ENCODE data around the gene MEIS2. TPM values are rescaled to one million over a fixed set of nuclear protein-coding genes. Genes with fewer than 3 reads are reported as not detected.

The MEIS2 gene
- polyA plus RNA-seq, 1 donor from 2014 or later: 825 TPM

GRCh38 chr15:37071134-37071533 lies 29.2 kb downstream of the MEIS2 start:
- H3K4me2 ChIP-seq (ENCODE audit: low read length): no peak overlapping the region
- peaks cover 5% of the 10 kb centered on the region for H3K36me3 ChIP-seq (ENCODE audit: insufficient read depth, low read length)
- H3K79me2 ChIP-seq (replicated peaks; ENCODE audit: insufficient read depth, low read length): peaks cover 97% of the 10 kb centered on the region
- no peaks in the 10 kb centered on the region for H3F3A ChIP-seq (ENCODE audit: insufficient read depth, low read length, poor library complexity, severe bottlenecking)
- no peaks in the 10 kb centered on the region for H3K27me3 ChIP-seq (ENCODE audit: insufficient read depth, low read depth, low read length)
- no peak for TF ChIP-seq REST (IDR thresholded peaks at IDR 0.05; ENCODE audit: borderline replicate concordance)
- no peak for TF ChIP-seq TAF1 (IDR thresholded peaks at IDR 0.05; ENCODE audit: low read depth)
- TF ChIP-seq CTCF (IDR thresholded peaks at IDR 0.05; ENCODE audit: poor library complexity, severe bottlenecking): no peak
- no peak for TF ChIP-seq POLR2AphosphoS5 (IDR thresholded peaks at IDR 0.05)
- no peak for TF ChIP-seq EZH2 (IDR thresholded peaks at IDR 0.05; ENCODE audit: borderline replicate concordance, insufficient read depth, low read length, poor library complexity, severe bottlenecking)
- TF ChIP-seq EP300 (conservative IDR thresholded peaks at IDR 0.05; ENCODE audit: poor library complexity, severe bottlenecking): no peak
- no peak for TF ChIP-seq SMC3 (conservative IDR thresholded peaks at IDR 0.05; ENCODE audit: poor library complexity)
- TF ChIP-seq MXI1 (conservative IDR thresholded peaks at IDR 0.05; ENCODE audit: poor library complexity, severe bottlenecking): no peak
- TF ChIP-seq RAD21 (conservative IDR thresholded peaks at IDR 0.05): no peak
- H2AFZ ChIP-seq (ENCODE audit: low read depth, low read length): no peak overlapping the region
- no peak overlapping the region for H3K9ac ChIP-seq (ENCODE audit: low read length)
- H3K27ac ChIP-seq (ENCODE audit: low read length): no peak overlapping the region
- no peak overlapping the region for H3K4me3 ChIP-seq (ENCODE audit: low read length)
- H3K9me3 ChIP-seq (ENCODE audit: low read length): no peaks in the 10 kb centered on the region
- no peaks in the 10 kb centered on the region for H3K9me2 ChIP-seq (ENCODE audit: insufficient read depth, low read length)
- peaks cover 91% of the 10 kb centered on the region for H4K20me1 ChIP-seq (ENCODE audit: insufficient read depth)

GRCh38 chr15:37070686-37071085 lies 29.7 kb downstream of the MEIS2 start:
- no peaks in the 10 kb centered on the region for H3K9me3 ChIP-seq (ENCODE audit: low read length)
- no peaks in the 10 kb centered on the region for H3K27me3 ChIP-seq (ENCODE audit: insufficient read depth, low read depth, low read length)
- no peak overlapping the region for H3K9ac ChIP-seq (ENCODE audit: low read length)
- no peak for TF ChIP-seq EP300 (conservative IDR thresholded peaks at IDR 0.05; ENCODE audit: poor library complexity, severe bottlenecking)
- TF ChIP-seq POLR2AphosphoS5 (IDR thresholded peaks at IDR 0.05): no peak
- TF ChIP-seq MXI1 (conservative IDR thresholded peaks at IDR 0.05; ENCODE audit: poor library complexity, severe bottlenecking): no peak
- TF ChIP-seq RAD21 (conservative IDR thresholded peaks at IDR 0.05): no peak
- H3K9me2 ChIP-seq (ENCODE audit: insufficient read depth, low read length): no peaks in the 10 kb centered on the region
- H3K79me2 ChIP-seq (replicated peaks; ENCODE audit: insufficient read depth, low read length): peaks cover 97% of the 10 kb centered on the region
- H3K27ac ChIP-seq (ENCODE audit: low read length): no peak overlapping the region
- peaks cover 91% of the 10 kb centered on the region for H4K20me1 ChIP-seq (ENCODE audit: insufficient read depth)
- no peaks in the 10 kb centered on the region for H3F3A ChIP-seq (ENCODE audit: insufficient read depth, low read length, poor library complexity, severe bottlenecking)
- H3K4me3 ChIP-seq (ENCODE audit: low read length): no peak overlapping the region
- H3K36me3 ChIP-seq (ENCODE audit: insufficient read depth, low read length): peaks cover 5% of the 10 kb centered on the region
- no peak overlapping the region for H3K4me2 ChIP-seq (ENCODE audit: low read length)
- no peak overlapping the region for H2AFZ ChIP-seq (ENCODE audit: low read depth, low read length)
